DOHH2 (cell line): ENCODE measurements around the gene CLEC1A.

Experiments used
- EZH2phosphoT487 ChIP-seq: fragments of 200-600 bp; sonication (generic); IDR thresholded peaks from 2 replicates; pipeline ENCODE4 v1.6.1; 2017; ENCODE audit warnings: borderline replicate concordance, mild to moderate bottlenecking, antibody characterized with exemption, low read length, moderate library complexity, mixed read lengths
- TF ChIP-seq, protein P1 (sequence below): fragments of 200-600 bp; sonication (generic); IDR thresholded peaks from one replicate; pipeline ENCODE4 v1.5.1; 2014; ENCODE audit warnings: antibody characterized with exemption, mild to moderate bottlenecking, low read depth, low read length; ENCODE audit not compliant: poor library complexity, severe bottlenecking

DNA sequence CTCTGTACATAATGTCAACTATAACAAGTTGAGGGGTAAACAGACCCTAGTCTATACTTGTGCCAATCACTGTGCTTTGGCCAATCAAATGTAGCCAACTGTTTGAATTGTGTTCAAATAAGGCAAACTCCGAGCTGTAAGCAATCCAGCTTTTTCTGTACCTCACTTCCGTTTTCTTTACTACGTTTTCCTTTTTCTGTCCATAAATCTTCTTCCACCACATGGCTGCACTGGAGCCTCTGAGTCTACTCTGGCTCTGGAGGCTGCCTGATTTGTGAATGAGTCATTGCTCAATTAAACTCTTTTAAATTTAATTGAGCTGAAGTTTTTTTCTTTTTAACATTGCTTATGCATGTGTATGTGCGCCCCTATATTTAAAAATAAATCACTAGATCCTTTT, 29.7 kb downstream of the CLEC1A start:
- TF ChIP-seq, protein P1, sequence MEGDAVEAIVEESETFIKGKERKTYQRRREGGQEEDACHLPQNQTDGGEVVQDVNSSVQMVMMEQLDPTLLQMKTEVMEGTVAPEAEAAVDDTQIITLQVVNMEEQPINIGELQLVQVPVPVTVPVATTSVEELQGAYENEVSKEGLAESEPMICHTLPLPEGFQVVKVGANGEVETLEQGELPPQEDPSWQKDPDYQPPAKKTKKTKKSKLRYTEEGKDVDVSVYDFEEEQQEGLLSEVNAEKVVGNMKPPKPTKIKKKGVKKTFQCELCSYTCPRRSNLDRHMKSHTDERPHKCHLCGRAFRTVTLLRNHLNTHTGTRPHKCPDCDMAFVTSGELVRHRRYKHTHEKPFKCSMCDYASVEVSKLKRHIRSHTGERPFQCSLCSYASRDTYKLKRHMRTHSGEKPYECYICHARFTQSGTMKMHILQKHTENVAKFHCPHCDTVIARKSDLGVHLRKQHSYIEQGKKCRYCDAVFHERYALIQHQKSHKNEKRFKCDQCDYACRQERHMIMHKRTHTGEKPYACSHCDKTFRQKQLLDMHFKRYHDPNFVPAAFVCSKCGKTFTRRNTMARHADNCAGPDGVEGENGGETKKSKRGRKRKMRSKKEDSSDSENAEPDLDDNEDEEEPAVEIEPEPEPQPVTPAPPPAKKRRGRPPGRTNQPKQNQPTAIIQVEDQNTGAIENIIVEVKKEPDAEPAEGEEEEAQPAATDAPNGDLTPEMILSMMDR = no peak
- TF ChIP-seq EZH2phosphoT487 = no peak
